HepG2 (cell line): ENCODE measurements around the gene ELANE. TPM values are rescaled to one million over a fixed set of nuclear protein-coding genes. Genes with fewer than 3 reads are reported as not detected.

Source experiments
- ATAC-seq: fragments of 200-7000 bp; cut with Tn5 transposase; 3 replicates; pipeline ENCODE4 v1.9.1; 2020; ENCODE audit warnings: mild to moderate bottlenecking, moderate library complexity
- BruUV-seq: library from RNA; stranded (reverse); fragments of 400-500 nt; replicated peaks from 2 replicates; lab custom pipeline; 2021; lab: Mats Ljungman, UMichigan
- CTCF ChIA-PET: fragments of 300-600 bp; formaldehyde crosslinking; extraction: SDS; loops from one replicate; lab custom pipeline; 2021; ENCODE audit warnings: low total read pairs, inconsistent platforms, low intra/inter-chr PET ratio; lab: Yijun Ruan, JAX
- POLR2A ChIA-PET: fragments of 350-600 bp; sonication (Branson Sonifier 250); formaldehyde crosslinking; loops from one replicate; lab custom pipeline; 2020; ENCODE audit warnings: antibody characterized with exemption, inconsistent platforms; lab: Yijun Ruan, JAX
- DNase-seq: peaks from one replicate; pipeline ENCODE4 v3.0.0-alpha.2; 2015; ENCODE audit warnings: low spot score
- FAIRE-seq: peaks from 3 replicates; lab custom pipeline; 2011; peaks lifted over from hg19 to GRCh38; lab: Jason Lieb, UNC
- H2AFZ ChIP-seq: one replicate; pipeline ENCODE4 v1.6.1; 2011; ENCODE audit warnings: low read length, inconsistent platforms
- H3K27ac ChIP-seq: fragments of 300-600 bp; 3 replicates; pipeline ENCODE4 v1.8.0; 2011; ENCODE audit warnings: mixed run types, mild to moderate bottlenecking, mixed read lengths, low read length, inconsistent platforms; ENCODE audit not compliant: insufficient read depth; ENCODE audit errors: extremely low read length
- H3K27me3 ChIP-seq, 2 experiments: fragments of 200-600 bp in 1 of 2; 2 replicates in 1 of 2; 3 replicates in 1 of 2; pipeline versions ENCODE4 v1.6.0 to v1.8.0; 2011; ENCODE audit warnings: low read length in 2 of 2, mild to moderate bottlenecking in 2 of 2, moderate library complexity in 2 of 2, inconsistent platforms in 1 of 2; ENCODE audit not compliant: insufficient read depth in 2 of 2, control insufficient read depth in 1 of 2
- H3K36me3 ChIP-seq, 2 experiments: fragments of 200-600 bp in 1 of 2; replicated peaks in 1 of 2; 2 replicates in 1 of 2; 3 replicates in 1 of 2; pipeline versions ENCODE4 v1.5.1 to v1.8.0; 2011; ENCODE audit warnings: low read length in 2 of 2, inconsistent platforms in 1 of 2; ENCODE audit not compliant: insufficient read depth in 2 of 2, control insufficient read depth in 1 of 2
- H3K4me1 ChIP-seq: 2 replicates; pipeline ENCODE4 v1.5.1; 2012; ENCODE audit warnings: low read length, inconsistent platforms; ENCODE audit not compliant: insufficient read depth
- H3K4me2 ChIP-seq: 2 replicates; pipeline ENCODE4 v1.6.0; 2011; ENCODE audit warnings: low read depth, low read length, inconsistent platforms
- H3K4me3 ChIP-seq, 3 experiments: fragments of 200-600 bp in 1 of 3; sonication (generic), shearing (Covaris generic) in 1 of 3; replicated peaks in 1 of 3; 2 replicates each; pipeline ENCODE4 v1.5.1; 2011 to 2016; ENCODE audit warnings: low read length in 3 of 3, inconsistent platforms in 2 of 3, low read depth in 2 of 3, mild to moderate bottlenecking in 2 of 3, control low read depth in 1 of 3, mixed read lengths in 1 of 3; ENCODE audit not compliant: insufficient read depth in 1 of 3
- H3K79me2 ChIP-seq: one replicate; pipeline ENCODE4 v1.6.1; 2011; ENCODE audit warnings: low read length, inconsistent platforms; ENCODE audit not compliant: insufficient read depth
- H3K9ac ChIP-seq: 2 replicates; pipeline ENCODE4 v1.6.0; 2011; ENCODE audit warnings: mild to moderate bottlenecking, low read depth, low read length, inconsistent platforms; ENCODE audit not compliant: insufficient read depth
- H3K9me3 ChIP-seq: 2 replicates; pipeline ENCODE4 v1.5.1; 2012; ENCODE audit warnings: mild to moderate bottlenecking, low read length
- H4K20me1 ChIP-seq: 2 replicates; pipeline ENCODE4 v1.6.0; 2011; ENCODE audit warnings: inconsistent platforms, mild to moderate bottlenecking, low read length, moderate library complexity; ENCODE audit not compliant: insufficient read depth
- HMG20B ChIP-seq: conservative IDR thresholded peaks from 2 replicates; pipeline ENCODE4 v1.6.1; 2016; ENCODE audit warnings: missing genetic modification reagents, missing compliant biosample characterization
- HOXD1 ChIP-seq: sonication (generic); formaldehyde crosslinking; IDR thresholded peaks from 2 replicates; pipeline ENCODE4 v1.5.0; 2020; ENCODE audit warnings: missing genetic modification reagents
- JUNB ChIP-seq: sonication (generic); formaldehyde crosslinking; IDR thresholded peaks from 2 replicates; pipeline ENCODE4 v1.8.0; 2022; ENCODE audit warnings: missing genetic modification reagents, mild to moderate bottlenecking, borderline replicate concordance
- RAD21 ChIP-seq: fragments of 450-650 bp; formaldehyde crosslinking; IDR thresholded peaks from 2 replicates; pipeline ENCODE4 v1.5.0; 2020; ENCODE audit warnings: mild to moderate bottlenecking
- SAP130 ChIP-seq: IDR thresholded peaks from 2 replicates; pipeline ENCODE4 v1.6.1; 2016; ENCODE audit warnings: low read depth
- SCMH1 ChIP-seq: sonication (generic); formaldehyde crosslinking; IDR thresholded peaks from 2 replicates; pipeline ENCODE4 v1.9.0; 2021; ENCODE audit warnings: missing genetic modification reagents, mild to moderate bottlenecking, borderline replicate concordance
- TRIM24 ChIP-seq: sonication (generic); formaldehyde crosslinking; IDR thresholded peaks from 2 replicates; pipeline ENCODE4 v1.8.0; 2022; ENCODE audit warnings: mild to moderate bottlenecking, missing genetic modification reagents
- ZNF292 ChIP-seq: sonication (generic); formaldehyde crosslinking; IDR thresholded peaks from 2 replicates; pipeline ENCODE4 v1.8.1; 2022; ENCODE audit warnings: mild to moderate bottlenecking, low read depth, missing genetic modification reagents, borderline replicate concordance
- ZNF543 ChIP-seq: sonication (generic); formaldehyde crosslinking; IDR thresholded peaks from 2 replicates; pipeline ENCODE4 v1.4.0; 2020; ENCODE audit warnings: mild to moderate bottlenecking, missing genetic modification reagents
- ZNF572 ChIP-seq: sonication (generic); formaldehyde crosslinking; IDR thresholded peaks from 2 replicates; pipeline ENCODE4 v1.5.1; 2020; ENCODE audit warnings: mild to moderate bottlenecking, missing genetic modification reagents
- ZNF652 ChIP-seq: IDR thresholded peaks from 2 replicates; pipeline ENCODE4 v1.6.1; 2016; ENCODE audit warnings: low read depth, borderline replicate concordance
- WGBS: methylation state at CpG from one replicate; pipeline ENCODE4 v1.1.6; 2017; ENCODE audit warnings: low lambda C conversion rate; 5-methylcytosine and 5-hydroxymethylcytosine counted together
- in situ Hi-C: cut with HindIII; loops from 2 replicates; pipeline ENCODE4 v1.10.0; 2017; ENCODE audit warnings: low pct_unique_long_range_greater_than_20kb; ENCODE audit not compliant: extremely low pct_ligation_motif_present
- intact Hi-C: fragments of 100-400 bp; cut with micrococcal nuclease; formaldehyde crosslinking; loops from one replicate; pipeline ENCODE4 v1.10.0; 2022; ENCODE audit not compliant: unreplicated experiment
- polyA plus RNA-seq, 8 experiments: library from polyadenylated mRNA; depleted of rRNA in 3 of 8; stranded (reverse) in 7 of 8; unstranded in 1 of 8; fragments of >200 nt; fragmentation: Illumina TruSeq in 4 of 8; extraction: Trizol in 4 of 8; gene quantifications; 2 replicates each; pipeline versions ENCODE4 v1.2.1 to v1.2.3, GENCODE V29; 2011 to 2016; ENCODE audit warnings: low read depth in 4 of 8, missing spikeins in 1 of 8, mixed read lengths in 1 of 8; ENCODE audit not compliant: insufficient read depth in 1 of 8
- total RNA-seq, 5 experiments: library from RNA; depleted of rRNA; stranded (reverse); fragments of >200 nt; fragmentation: Illumina TruSeq; extraction: Trizol; gene quantifications; 2 replicates each; pipeline ENCODE4 v1.2.3, GENCODE V29; 2016; ENCODE audit warnings: low read depth in 1 of 5
- TF ChIP-seq, protein P1 (sequence below): sonication (generic); formaldehyde crosslinking; IDR thresholded peaks from 2 replicates; pipeline ENCODE4 v1.5.0; 2020; ENCODE audit warnings: mild to moderate bottlenecking, missing genetic modification reagents, moderate library complexity
- TF ChIP-seq, protein P2 (sequence below): sonication (generic); formaldehyde crosslinking; IDR thresholded peaks from 2 replicates; pipeline ENCODE4 v1.5.0; 2020; ENCODE audit warnings: missing genetic modification reagents
- TF ChIP-seq, protein P3 (sequence below): sonication (generic); formaldehyde crosslinking; IDR thresholded peaks from 2 replicates; pipeline ENCODE4 v1.5.0; 2020; ENCODE audit warnings: mild to moderate bottlenecking, missing genetic modification reagents

ELANE gene
- total and polyA plus RNA-seq, 2 of the 13 experiments (the other 11 are each of a cell fraction or from before 2014, with no cell fraction given): not detected

DNA sequence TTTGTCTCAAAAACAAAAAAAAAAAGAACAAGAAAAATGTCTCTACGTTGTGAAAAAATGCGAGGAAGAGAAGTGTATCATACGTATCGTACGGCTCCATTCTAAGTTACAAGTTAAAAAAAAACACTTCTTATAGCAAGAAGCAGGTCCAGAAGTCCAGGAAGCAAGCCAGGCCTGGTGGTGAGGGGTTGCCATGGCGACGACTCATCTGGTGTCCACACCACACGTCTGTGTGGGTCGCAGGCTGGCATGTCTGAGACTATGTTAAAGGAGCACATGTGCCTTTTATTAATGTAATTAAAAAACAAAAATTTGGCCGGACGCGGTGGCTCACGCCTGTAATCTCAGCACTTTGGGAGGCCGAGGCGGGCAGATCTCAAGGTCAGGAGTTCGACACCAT lies 35.0 kb downstream of the ELANE start (continued):
- TF ChIP-seq HOXD1 (CRISPR knock-in tag): no peak
- no peak for TF ChIP-seq ZNF543 (CRISPR knock-in tag)
- TF ChIP-seq, protein P1, sequence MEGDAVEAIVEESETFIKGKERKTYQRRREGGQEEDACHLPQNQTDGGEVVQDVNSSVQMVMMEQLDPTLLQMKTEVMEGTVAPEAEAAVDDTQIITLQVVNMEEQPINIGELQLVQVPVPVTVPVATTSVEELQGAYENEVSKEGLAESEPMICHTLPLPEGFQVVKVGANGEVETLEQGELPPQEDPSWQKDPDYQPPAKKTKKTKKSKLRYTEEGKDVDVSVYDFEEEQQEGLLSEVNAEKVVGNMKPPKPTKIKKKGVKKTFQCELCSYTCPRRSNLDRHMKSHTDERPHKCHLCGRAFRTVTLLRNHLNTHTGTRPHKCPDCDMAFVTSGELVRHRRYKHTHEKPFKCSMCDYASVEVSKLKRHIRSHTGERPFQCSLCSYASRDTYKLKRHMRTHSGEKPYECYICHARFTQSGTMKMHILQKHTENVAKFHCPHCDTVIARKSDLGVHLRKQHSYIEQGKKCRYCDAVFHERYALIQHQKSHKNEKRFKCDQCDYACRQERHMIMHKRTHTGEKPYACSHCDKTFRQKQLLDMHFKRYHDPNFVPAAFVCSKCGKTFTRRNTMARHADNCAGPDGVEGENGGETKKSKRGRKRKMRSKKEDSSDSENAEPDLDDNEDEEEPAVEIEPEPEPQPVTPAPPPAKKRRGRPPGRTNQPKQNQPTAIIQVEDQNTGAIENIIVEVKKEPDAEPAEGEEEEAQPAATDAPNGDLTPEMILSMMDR (CRISPR knock-in tag): no peak
- TF ChIP-seq ZNF292 (CRISPR knock-in tag): no peak
- TF ChIP-seq SAP130: 0 out of 2 replicates have a peak, but pooled peaks have one; percentile 12

DNA sequence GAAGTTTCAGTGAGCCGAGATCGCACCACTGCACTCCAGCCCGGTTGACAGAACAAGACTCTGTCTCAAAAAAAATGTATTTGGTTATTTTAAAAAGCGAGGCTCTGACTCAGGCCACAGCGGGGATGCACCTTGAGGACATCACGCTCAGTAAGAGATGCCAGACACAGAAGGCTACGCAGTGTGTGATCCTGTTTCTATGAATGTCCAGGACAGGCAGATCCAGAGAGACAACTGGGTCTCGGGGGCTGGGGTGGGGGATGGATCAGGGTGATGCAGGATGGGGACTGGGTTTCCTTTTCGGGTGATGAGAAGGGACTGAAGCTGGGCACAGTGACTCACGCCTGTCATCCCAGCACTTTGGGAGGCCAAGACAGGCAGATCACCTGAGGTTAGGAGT lies 35.5 kb downstream of the ELANE start:
- in situ Hi-C loops: no loop called here
- CTCF ChIA-PET: no interaction called here
- TF ChIP-seq JUNB (CRISPR knock-in tag): no peak
- no peak for TF ChIP-seq ZNF572 (CRISPR knock-in tag)
- TF ChIP-seq, protein P2, sequence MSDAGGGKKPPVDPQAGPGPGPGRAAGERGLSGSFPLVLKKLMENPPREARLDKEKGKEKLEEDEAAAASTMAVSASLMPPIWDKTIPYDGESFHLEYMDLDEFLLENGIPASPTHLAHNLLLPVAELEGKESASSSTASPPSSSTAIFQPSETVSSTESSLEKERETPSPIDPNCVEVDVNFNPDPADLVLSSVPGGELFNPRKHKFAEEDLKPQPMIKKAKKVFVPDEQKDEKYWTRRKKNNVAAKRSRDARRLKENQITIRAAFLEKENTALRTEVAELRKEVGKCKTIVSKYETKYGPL (CRISPR knock-in tag): no peak
- no peak for TF ChIP-seq ZNF652
- TF ChIP-seq TRIM24 (CRISPR knock-in tag): no peak
- TF ChIP-seq RAD21: no peak
- TF ChIP-seq HMG20B (CRISPR knock-in tag): no peak
- no peak for TF ChIP-seq SCMH1 (CRISPR knock-in tag)
- TF ChIP-seq, protein P3, sequence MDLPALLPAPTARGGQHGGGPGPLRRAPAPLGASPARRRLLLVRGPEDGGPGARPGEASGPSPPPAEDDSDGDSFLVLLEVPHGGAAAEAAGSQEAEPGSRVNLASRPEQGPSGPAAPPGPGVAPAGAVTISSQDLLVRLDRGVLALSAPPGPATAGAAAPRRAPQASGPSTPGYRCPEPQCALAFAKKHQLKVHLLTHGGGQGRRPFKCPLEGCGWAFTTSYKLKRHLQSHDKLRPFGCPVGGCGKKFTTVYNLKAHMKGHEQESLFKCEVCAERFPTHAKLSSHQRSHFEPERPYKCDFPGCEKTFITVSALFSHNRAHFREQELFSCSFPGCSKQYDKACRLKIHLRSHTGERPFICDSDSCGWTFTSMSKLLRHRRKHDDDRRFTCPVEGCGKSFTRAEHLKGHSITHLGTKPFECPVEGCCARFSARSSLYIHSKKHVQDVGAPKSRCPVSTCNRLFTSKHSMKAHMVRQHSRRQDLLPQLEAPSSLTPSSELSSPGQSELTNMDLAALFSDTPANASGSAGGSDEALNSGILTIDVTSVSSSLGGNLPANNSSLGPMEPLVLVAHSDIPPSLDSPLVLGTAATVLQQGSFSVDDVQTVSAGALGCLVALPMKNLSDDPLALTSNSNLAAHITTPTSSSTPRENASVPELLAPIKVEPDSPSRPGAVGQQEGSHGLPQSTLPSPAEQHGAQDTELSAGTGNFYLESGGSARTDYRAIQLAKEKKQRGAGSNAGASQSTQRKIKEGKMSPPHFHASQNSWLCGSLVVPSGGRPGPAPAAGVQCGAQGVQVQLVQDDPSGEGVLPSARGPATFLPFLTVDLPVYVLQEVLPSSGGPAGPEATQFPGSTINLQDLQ: no peak

More for the DNA sequence above, 35.5 kb downstream of the ELANE start:
- DNase-seq: no peak
- no TSS peak for BruUV-seq
- H3K9ac ChIP-seq: no peak overlapping the region
- H3K27me3 ChIP-seq: no peaks in the 10 kb centered on the region
- peaks cover 10% of the 10 kb centered on the region for H3K79me2 ChIP-seq
- no peaks in the 10 kb centered on the region; the same call in 1 of the 2 replicates for H4K20me1 ChIP-seq
- H3K4me3 ChIP-seq: no peak overlapping the region
- 98% methylated on average over 10 of the region's 10 CpGs for WGBS
- FAIRE-seq: no peak
- ATAC-seq: no peak
- H3K27ac ChIP-seq: no peak overlapping the region
- intact Hi-C loops: no loop called here
- no peak overlapping the region for H3K4me2 ChIP-seq
- no peak overlapping the region for H2AFZ ChIP-seq
- peaks cover 16 to 33% of the 10 kb centered on the region in 2 experiments; a peak in 4 of 5 replicates for H3K36me3 ChIP-seq
- peaks cover 9% of the 10 kb centered on the region for H3K4me1 ChIP-seq
- POLR2A ChIA-PET: no interaction called here
- H3K9me3 ChIP-seq: no peaks in the 10 kb centered on the region
